ENCODE data around the gene C9orf78.

DNA sequence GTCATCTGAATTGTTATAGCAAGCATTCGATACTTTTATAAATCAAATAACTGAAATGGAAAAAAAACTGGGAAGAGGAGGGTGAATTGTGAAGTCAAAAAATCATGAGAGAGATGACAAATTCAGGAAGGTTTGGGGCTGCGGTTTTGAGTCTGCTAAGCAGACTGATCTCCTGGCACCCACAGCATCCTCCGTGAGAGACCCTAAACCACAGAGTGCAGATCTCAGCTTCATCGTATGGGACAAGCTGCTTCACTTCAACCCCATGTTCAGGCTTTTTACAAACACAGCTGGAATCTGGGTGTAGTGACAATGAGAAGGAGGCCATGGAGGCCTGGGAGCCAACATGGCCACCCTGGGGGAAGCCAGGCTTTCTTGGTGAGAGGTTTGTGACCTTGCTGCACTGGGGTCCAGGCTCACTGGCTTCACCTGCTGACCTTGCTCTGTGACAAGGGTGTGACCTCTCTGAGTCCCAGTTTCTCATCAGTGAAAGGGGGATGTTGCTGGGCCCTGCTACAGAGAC is 19.6 kb upstream of the C9orf78 start:
- TF ChIP-seq CTCF (IDR thresholded peaks at IDR 0.05) (no peak), POLR2AphosphoS5 (IDR thresholded peaks at IDR 0.05) (no peak), POLR2A (IDR thresholded peaks at IDR 0.05; ENCODE audit: low read depth) (no peak), EP300 (IDR thresholded peaks at IDR 0.05) (no peak)
